NB4 (cell line): ENCODE data around the gene GLI3.

ENCODE experiments used
- POLR2A ChIP-seq: IDR thresholded peaks from 2 replicates; pipeline ENCODE4 v1.6.1; 2011; ENCODE audit warnings: mild to moderate bottlenecking; ENCODE audit not compliant: insufficient read length; ENCODE audit errors: extremely low read depth
- TF ChIP-seq, protein P1 (sequence below): IDR thresholded peaks from one replicate; pipeline ENCODE4 v1.5.1; 2012; ENCODE audit warnings: low read depth, low read length

DNA sequence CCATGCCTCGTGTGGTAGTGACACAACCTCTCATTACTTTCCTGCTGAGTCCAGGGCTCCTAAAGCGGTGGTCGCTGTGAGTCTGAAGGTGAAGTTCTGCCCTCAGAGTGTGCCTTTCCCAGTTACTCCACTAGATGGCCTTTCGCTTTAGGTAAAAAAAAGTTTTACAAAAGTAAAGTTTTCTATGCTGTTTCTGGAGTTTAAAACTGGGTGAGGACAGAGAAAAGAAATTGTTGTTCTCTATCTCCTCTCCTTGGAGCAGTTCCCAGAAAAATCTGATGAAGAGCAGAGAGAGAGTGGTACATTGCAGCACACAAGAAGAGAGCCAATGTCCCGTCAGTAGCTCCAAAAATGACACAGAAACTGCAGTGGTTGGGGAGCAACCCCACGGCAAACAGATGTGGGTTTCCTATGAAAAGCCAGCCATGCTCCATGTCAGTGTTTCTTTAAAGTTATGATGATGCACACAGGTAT lies 257.1 kb downstream of the GLI3 start:
- TF ChIP-seq, protein P1, sequence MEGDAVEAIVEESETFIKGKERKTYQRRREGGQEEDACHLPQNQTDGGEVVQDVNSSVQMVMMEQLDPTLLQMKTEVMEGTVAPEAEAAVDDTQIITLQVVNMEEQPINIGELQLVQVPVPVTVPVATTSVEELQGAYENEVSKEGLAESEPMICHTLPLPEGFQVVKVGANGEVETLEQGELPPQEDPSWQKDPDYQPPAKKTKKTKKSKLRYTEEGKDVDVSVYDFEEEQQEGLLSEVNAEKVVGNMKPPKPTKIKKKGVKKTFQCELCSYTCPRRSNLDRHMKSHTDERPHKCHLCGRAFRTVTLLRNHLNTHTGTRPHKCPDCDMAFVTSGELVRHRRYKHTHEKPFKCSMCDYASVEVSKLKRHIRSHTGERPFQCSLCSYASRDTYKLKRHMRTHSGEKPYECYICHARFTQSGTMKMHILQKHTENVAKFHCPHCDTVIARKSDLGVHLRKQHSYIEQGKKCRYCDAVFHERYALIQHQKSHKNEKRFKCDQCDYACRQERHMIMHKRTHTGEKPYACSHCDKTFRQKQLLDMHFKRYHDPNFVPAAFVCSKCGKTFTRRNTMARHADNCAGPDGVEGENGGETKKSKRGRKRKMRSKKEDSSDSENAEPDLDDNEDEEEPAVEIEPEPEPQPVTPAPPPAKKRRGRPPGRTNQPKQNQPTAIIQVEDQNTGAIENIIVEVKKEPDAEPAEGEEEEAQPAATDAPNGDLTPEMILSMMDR, result peak; percentile 74
- no peak for TF ChIP-seq POLR2A
